DMS79 treated with DMSO at 0.1 percent for 48 hours (cell line): ENCODE measurements around the gene TBX1.

Experiments used
- DNase-seq: peaks from one replicate; lab custom pipeline; 2025; lab: John Stamatoyannopoulos, UW

TBX1 gene

GRCh38 chr22:19800306-19800705 is 39.7 kb downstream of the TBX1 start:
- no peak for DNase-seq

- no peak for DNase-seq
Measured at GRCh38 chr22:19800761-19801244, 40.2 kb downstream of the TBX1 start.

- DNase-seq, result no peak
Measured at GRCh38 chr22:19801340-19802000, 40.9 kb downstream of the TBX1 start.

GRCh38 chr22:19802001-19802893 is 41.7 kb downstream of the TBX1 start:
- DNase-seq, result no peak

GRCh38 chr22:19802894-19803735 is 42.5 kb downstream of the TBX1 start:
- DNase-seq, result no peak

GRCh38 chr22:19803736-19804267 is 43.2 kb downstream of the TBX1 start:
- DNase-seq, result no peak

GRCh38 chr22:19805821-19806212 is 45.2 kb downstream of the TBX1 start:
- DNase-seq, result peak; percentile 15

GRCh38 chr22:19806213-19807160 is 45.9 kb downstream of the TBX1 start:
- DNase-seq, result peak; percentile 82

GRCh38 chr22:19807161-19807913 is 46.8 kb downstream of the TBX1 start:
- DNase-seq, result no peak

GRCh38 chr22:19807914-19808872 is 47.6 kb downstream of the TBX1 start:
- no peak for DNase-seq

GRCh38 chr22:19808873-19809478 is 48.4 kb downstream of the TBX1 start:
- DNase-seq, result no peak

- no peak for DNase-seq
Measured at GRCh38 chr22:19809741-19810140, 49.2 kb downstream of the TBX1 start.

- no peak for DNase-seq
Measured at GRCh38 chr22:19810381-19811201, 50.0 kb downstream of the TBX1 start.

- DNase-seq, result no peak
Measured at GRCh38 chr22:19811211-19811621, 50.6 kb downstream of the TBX1 start.

- DNase-seq, result no peak
Measured at GRCh38 chr22:19811811-19812771, 51.5 kb downstream of the TBX1 start.

GRCh38 chr22:19812910-19813309 is 52.3 kb downstream of the TBX1 start:
- DNase-seq, result no peak
